Measurements from ENCODE around the gene PF4V1. TPM values are rescaled to one million over a fixed set of nuclear protein-coding genes. Genes with fewer than 3 reads are reported as not detected.

Gene PF4V1
- total RNA-seq, 3 donors from 2014 or later = not detected

DNA sequence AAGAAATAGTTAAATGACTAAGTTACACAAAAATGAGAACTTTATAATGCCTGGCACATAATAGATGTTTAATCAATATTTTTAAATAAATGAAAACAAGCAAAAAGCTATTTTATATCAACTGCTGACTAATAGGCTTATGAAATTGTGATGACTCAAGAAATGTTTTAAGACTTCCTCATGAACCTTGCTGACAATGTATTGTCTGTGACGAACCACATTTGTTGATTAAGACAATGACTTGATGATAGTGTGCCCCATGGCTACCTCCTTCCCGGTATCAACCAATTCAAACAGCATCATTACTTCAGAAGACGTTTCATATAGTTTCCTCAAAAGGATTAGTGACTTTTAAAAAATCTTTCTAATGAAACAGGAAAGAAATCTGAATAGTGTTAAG is 8.8 kb upstream of the PF4V1 start:
- DNase-seq (ENCODE audit: low spot score in 2 of 2) = no peak
- H3K27ac ChIP-seq = no peak overlapping the region
- H3K4me1 ChIP-seq = no peaks in the 10 kb centered on the region
- no peak overlapping the region for H3K4me3 ChIP-seq
- no peaks in the 10 kb centered on the region for H3K36me3 ChIP-seq
- H3K9me3 ChIP-seq = no peaks in the 10 kb centered on the region
- no peaks in the 10 kb centered on the region for H3K27me3 ChIP-seq
- intact Hi-C loops (cut with DNase I; ENCODE audit: low total_unique reads) = no loop called here
- TF ChIP-seq, protein P1, sequence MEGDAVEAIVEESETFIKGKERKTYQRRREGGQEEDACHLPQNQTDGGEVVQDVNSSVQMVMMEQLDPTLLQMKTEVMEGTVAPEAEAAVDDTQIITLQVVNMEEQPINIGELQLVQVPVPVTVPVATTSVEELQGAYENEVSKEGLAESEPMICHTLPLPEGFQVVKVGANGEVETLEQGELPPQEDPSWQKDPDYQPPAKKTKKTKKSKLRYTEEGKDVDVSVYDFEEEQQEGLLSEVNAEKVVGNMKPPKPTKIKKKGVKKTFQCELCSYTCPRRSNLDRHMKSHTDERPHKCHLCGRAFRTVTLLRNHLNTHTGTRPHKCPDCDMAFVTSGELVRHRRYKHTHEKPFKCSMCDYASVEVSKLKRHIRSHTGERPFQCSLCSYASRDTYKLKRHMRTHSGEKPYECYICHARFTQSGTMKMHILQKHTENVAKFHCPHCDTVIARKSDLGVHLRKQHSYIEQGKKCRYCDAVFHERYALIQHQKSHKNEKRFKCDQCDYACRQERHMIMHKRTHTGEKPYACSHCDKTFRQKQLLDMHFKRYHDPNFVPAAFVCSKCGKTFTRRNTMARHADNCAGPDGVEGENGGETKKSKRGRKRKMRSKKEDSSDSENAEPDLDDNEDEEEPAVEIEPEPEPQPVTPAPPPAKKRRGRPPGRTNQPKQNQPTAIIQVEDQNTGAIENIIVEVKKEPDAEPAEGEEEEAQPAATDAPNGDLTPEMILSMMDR (IDR thresholded peaks at IDR 0.05) = no peak
- TF ChIP-seq POLR2A (IDR thresholded peaks at IDR 0.05) (no peak), POLR2AphosphoS5 (IDR thresholded peaks at IDR 0.05) (no peak)

DNA sequence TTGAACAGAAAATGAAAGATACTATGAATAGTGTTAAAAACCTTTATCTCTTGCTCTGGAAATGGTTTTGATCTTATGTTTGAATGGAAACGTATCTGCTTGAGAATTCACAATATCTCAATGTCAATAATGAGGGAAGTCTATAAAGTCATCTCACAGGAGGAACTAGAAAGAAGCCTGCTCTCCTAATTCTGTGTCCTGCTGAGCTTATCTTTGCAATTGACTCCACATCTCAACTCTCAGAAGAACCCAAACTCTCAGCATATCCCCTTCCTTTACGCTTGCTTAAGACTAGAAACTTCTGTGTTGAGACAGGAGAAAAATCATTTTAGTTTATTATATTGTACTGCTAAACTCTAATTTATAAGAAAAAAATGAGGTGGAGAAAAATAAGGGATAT is 8.3 kb upstream of the PF4V1 start:
- Histone ChIP-seq H3K36me3 (no peaks in the 10 kb centered on the region), H3K27me3 (no peaks in the 10 kb centered on the region), H3K4me1 (no peaks in the 10 kb centered on the region), H3K9me3 (no peaks in the 10 kb centered on the region), H3K27ac (no peak overlapping the region), H3K4me3 (no peak overlapping the region)
- TF ChIP-seq, protein P1 (IDR thresholded peaks at IDR 0.05) = no peak
- TF ChIP-seq POLR2AphosphoS5 (IDR thresholded peaks at IDR 0.05) (no peak), POLR2A (IDR thresholded peaks at IDR 0.05) (no peak)
- intact Hi-C loops (cut with DNase I; ENCODE audit: low total_unique reads) = no loop called here
- DNase-seq (ENCODE audit: low spot score in 2 of 2) = no peak

GRCh38 chr4:73847526-73848182 is 5.4 kb upstream of the PF4V1 start:
- intact Hi-C loops (cut with DNase I; ENCODE audit: low total_unique reads) = no loop called here
- TF ChIP-seq POLR2A (IDR thresholded peaks at IDR 0.05) = no peak
- no peak for TF ChIP-seq POLR2AphosphoS5 (IDR thresholded peaks at IDR 0.05)
- TF ChIP-seq, protein P1 (IDR thresholded peaks at IDR 0.05) = no peak
- Histone ChIP-seq H3K9me3 (no peaks in the 10 kb centered on the region), H3K27me3 (no peaks in the 10 kb centered on the region), H3K4me1 (no peaks in the 10 kb centered on the region), H3K4me3 (no peak overlapping the region), H3K36me3 (no peaks in the 10 kb centered on the region), H3K27ac (no peak overlapping the region)
- DNase-seq (ENCODE audit: low spot score in 2 of 2) = no peak

DNA sequence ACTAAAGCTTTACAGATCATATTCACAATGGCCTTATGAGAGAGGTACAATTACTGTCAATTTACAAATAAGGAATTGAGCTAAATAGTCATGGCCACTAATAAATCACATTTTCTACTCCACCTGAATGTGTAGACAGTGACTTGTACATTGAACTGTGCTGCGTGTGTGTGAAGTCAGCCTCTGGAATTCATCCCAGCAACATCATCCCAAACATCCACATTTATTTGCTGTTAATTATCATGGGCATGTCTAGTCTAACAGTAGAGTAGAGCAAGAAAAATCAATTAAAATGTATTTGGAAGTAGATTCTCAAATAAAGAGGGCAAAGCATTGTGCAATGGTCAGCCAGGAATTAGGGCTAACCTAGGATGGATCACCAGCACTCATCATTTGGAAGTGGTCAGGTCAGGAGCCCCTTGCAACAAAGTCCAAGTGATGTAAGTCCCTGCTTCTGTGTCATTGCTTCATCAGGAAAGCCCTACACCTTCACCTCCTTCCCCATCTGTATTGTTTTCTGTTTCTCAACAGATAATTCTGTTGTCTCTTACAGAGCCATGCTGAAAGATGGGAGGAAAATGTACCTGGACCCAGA is 4.8 kb upstream of the PF4V1 start:
- intact Hi-C loops (cut with DNase I; ENCODE audit: low total_unique reads) = no loop called here
- Histone ChIP-seq H3K4me1 (no peaks in the 10 kb centered on the region), H3K36me3 (no peaks in the 10 kb centered on the region), H3K27ac (no peak overlapping the region), H3K4me3 (no peak overlapping the region), H3K27me3 (no peaks in the 10 kb centered on the region), H3K9me3 (no peaks in the 10 kb centered on the region)
- TF ChIP-seq, protein P1 (IDR thresholded peaks at IDR 0.05) = no peak
- TF ChIP-seq POLR2AphosphoS5 (IDR thresholded peaks at IDR 0.05) (no peak), POLR2A (IDR thresholded peaks at IDR 0.05) (no peak)
- no peak for DNase-seq (ENCODE audit: low spot score in 2 of 2)

- Histone ChIP-seq H3K27me3 (no peaks in the 10 kb centered on the region), H3K27ac (no peak overlapping the region), H3K36me3 (no peaks in the 10 kb centered on the region), H3K4me1 (no peaks in the 10 kb centered on the region), H3K9me3 (no peaks in the 10 kb centered on the region), H3K4me3 (no peak overlapping the region)
- no peak for DNase-seq (ENCODE audit: low spot score in 2 of 2)
- intact Hi-C loops (cut with DNase I; ENCODE audit: low total_unique reads) = no loop called here
- no peak for TF ChIP-seq POLR2A (IDR thresholded peaks at IDR 0.05)
- TF ChIP-seq, protein P1 (IDR thresholded peaks at IDR 0.05) = no peak
- no peak for TF ChIP-seq POLR2AphosphoS5 (IDR thresholded peaks at IDR 0.05)
Observed at GRCh38 chr4:73850261-73850970, 2.7 kb upstream of the PF4V1 start.

Measured in breast epithelium (tissue), 4 donors.